Measurements from ENCODE around the gene TMED3.
"Not testable (repeated sequence)": the region's sequence is repeated elsewhere in the genome, so short reads cannot be mapped to it uniquely, and the experiment has no call there.

Gene TMED3

DNA sequence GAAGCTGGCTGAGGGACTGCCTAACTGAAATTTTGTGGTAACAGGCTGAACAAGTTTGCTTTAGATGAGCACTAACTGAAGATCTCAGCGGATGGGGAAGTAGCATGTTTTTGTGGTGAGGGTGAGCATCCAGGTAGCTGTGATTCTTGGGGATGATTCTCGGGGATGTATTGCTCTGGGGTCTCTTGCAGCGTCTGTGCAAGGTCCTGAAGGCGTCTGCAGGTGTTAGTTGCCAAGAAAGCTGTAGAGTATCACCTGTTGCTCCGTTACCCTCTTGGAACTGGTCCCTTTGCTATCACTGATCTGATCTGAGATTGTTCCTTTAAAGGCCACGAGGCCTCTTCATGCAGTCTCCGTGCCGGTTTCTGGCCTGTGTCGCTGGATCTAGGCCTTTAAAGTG lies 6.0 kb downstream of the TMED3 start:
- no peaks in the 10 kb centered on the region for H3K9me3 ChIP-seq (ENCODE audit: low read length)
- no peaks in the 10 kb centered on the region for H3F3A ChIP-seq (ENCODE audit: insufficient read depth, low read length)
- H3K9ac ChIP-seq (ENCODE audit: low read length): no peak overlapping the region
- H3K4me2 ChIP-seq (ENCODE audit: low read length): no peak overlapping the region
- H3K36me3 ChIP-seq (ENCODE audit: insufficient read depth, low read length): peaks cover 89% of the 10 kb centered on the region
- H3K27me3 ChIP-seq (ENCODE audit: insufficient read depth, low read length): no peaks in the 10 kb centered on the region
- H3K4me3 ChIP-seq (ENCODE audit: low read depth, low read length, poor library complexity, severe bottlenecking): no peak overlapping the region
- no peak for TF ChIP-seq EZH2 (IDR thresholded peaks at IDR 0.05; ENCODE audit: borderline replicate concordance, low read length)
- TF ChIP-seq, protein P1, sequence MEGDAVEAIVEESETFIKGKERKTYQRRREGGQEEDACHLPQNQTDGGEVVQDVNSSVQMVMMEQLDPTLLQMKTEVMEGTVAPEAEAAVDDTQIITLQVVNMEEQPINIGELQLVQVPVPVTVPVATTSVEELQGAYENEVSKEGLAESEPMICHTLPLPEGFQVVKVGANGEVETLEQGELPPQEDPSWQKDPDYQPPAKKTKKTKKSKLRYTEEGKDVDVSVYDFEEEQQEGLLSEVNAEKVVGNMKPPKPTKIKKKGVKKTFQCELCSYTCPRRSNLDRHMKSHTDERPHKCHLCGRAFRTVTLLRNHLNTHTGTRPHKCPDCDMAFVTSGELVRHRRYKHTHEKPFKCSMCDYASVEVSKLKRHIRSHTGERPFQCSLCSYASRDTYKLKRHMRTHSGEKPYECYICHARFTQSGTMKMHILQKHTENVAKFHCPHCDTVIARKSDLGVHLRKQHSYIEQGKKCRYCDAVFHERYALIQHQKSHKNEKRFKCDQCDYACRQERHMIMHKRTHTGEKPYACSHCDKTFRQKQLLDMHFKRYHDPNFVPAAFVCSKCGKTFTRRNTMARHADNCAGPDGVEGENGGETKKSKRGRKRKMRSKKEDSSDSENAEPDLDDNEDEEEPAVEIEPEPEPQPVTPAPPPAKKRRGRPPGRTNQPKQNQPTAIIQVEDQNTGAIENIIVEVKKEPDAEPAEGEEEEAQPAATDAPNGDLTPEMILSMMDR (IDR thresholded peaks at IDR 0.05; ENCODE audit: low read length): no peak
- no peak overlapping the region for H3K27ac ChIP-seq (ENCODE audit: low read depth, low read length, poor library complexity, severe bottlenecking)
- H4K20me1 ChIP-seq (ENCODE audit: insufficient read depth, low read length): no peaks in the 10 kb centered on the region
- peaks cover 10% of the 10 kb centered on the region for H3K4me1 ChIP-seq (ENCODE audit: insufficient read depth, low read length, severe bottlenecking)
- peaks cover 8% of the 10 kb centered on the region; the same call in 1 of the 2 replicates for H3K79me2 ChIP-seq (ENCODE audit: insufficient read depth, low read length)
- H3K9me2 ChIP-seq (ENCODE audit: low read depth, low read length): no peaks in the 10 kb centered on the region
- no peak overlapping the region for H2AFZ ChIP-seq (ENCODE audit: low read length)

DNA sequence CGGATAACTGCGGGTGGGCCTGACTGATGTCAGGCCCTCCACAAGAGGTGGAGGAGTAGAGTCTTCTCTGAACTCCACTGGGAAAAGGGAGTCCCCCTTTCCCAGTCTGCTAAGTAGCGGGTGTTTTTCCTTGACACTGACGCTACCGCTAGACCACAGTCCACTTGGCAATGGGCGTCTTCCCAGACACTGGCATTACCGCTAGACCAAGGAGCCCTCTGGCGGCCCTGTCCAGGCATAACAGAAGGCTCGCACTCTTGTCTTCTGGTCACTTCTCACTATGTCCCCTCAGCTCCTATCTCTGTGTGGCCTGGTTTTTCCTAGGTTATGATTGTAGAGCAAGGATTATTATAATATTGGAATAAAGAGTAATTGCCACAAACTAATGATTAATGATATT lies 9.1 kb downstream of the TMED3 start:
- H3K27ac ChIP-seq (ENCODE audit: low read depth, low read length, poor library complexity, severe bottlenecking): not testable (repeated sequence)

DNA sequence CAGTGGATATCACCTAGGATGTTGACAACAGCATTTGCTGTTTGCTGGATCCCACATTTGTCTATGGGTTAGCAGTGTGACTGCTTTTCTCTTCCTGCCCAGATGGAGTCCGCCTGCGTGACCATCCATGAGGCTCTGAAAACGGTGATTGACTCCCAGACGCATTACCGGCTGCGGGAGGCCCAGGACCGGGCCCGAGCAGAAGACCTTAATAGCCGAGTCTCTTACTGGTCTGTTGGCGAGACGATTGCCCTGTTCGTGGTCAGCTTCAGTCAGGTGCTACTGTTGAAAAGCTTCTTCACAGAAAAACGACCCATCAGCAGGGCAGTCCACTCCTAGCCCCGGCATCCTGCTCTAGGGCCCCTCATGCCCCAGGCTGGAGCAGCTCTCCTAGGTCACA lies 11.0 kb downstream of the TMED3 start:
- no peaks in the 10 kb centered on the region for H3K79me2 ChIP-seq (ENCODE audit: insufficient read depth, low read length)

More for the DNA sequence above, 9.1 kb downstream of the TMED3 start:
- H4K20me1 ChIP-seq (ENCODE audit: insufficient read depth, low read length); H3K9ac ChIP-seq (ENCODE audit: low read length); H2AFZ ChIP-seq (ENCODE audit: low read length); H3K4me2 ChIP-seq (ENCODE audit: low read length); H3K9me3 ChIP-seq (ENCODE audit: low read length); H3K27me3 ChIP-seq (ENCODE audit: insufficient read depth, low read length); H3K4me3 ChIP-seq (ENCODE audit: low read depth, low read length, poor library complexity, severe bottlenecking); H3K79me2 ChIP-seq (ENCODE audit: insufficient read depth, low read length); H3K9me2 ChIP-seq (ENCODE audit: low read depth, low read length); H3K4me1 ChIP-seq (ENCODE audit: insufficient read depth, low read length, severe bottlenecking); H3F3A ChIP-seq (ENCODE audit: insufficient read depth, low read length): not testable (repeated sequence)
- peaks cover 88% of the 10 kb centered on the region for H3K36me3 ChIP-seq (ENCODE audit: insufficient read depth, low read length)

DNA sequence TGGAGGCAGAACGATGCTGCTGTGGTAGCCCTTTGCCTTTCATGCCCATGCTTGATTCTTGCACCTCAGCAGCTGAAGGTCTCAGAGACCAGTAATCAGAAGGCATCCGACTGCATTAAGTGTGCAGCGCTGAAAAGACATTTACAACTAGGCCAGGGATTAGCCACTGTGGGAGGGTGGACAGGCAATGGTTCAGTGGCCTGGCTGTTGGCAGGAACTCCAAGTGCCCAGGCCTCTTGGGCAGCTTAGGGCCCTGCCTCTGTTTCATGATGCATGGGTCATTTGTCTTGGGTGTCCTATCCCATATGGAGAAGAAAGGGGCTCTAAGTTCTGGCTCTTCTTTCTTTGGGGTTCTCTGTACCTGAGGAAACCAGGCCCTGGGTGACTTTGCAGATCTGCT lies 11.4 kb downstream of the TMED3 start:
- Histone ChIP-seq H4K20me1 (ENCODE audit: insufficient read depth, low read length) (no peaks in the 10 kb centered on the region), H3K4me2 (ENCODE audit: low read length) (no peak overlapping the region), H3K9me2 (ENCODE audit: low read depth, low read length) (no peaks in the 10 kb centered on the region), H3F3A (ENCODE audit: insufficient read depth, low read length) (no peaks in the 10 kb centered on the region), H3K9me3 (ENCODE audit: low read length) (no peaks in the 10 kb centered on the region), H3K36me3 (ENCODE audit: insufficient read depth, low read length) (peaks cover 79% of the 10 kb centered on the region), H3K4me1 (ENCODE audit: insufficient read depth, low read length, severe bottlenecking) (no peaks in the 10 kb centered on the region), H2AFZ (ENCODE audit: low read length) (no peak overlapping the region), H3K27ac (ENCODE audit: low read depth, low read length, poor library complexity, severe bottlenecking) (no peak overlapping the region), H3K79me2 (ENCODE audit: insufficient read depth, low read length) (no peaks in the 10 kb centered on the region), H3K4me3 (ENCODE audit: low read depth, low read length, poor library complexity, severe bottlenecking) (no peak overlapping the region), H3K27me3 (ENCODE audit: insufficient read depth, low read length) (no peaks in the 10 kb centered on the region), H3K9ac (ENCODE audit: low read length) (no peak overlapping the region)
- TF ChIP-seq EZH2 (IDR thresholded peaks at IDR 0.05; ENCODE audit: borderline replicate concordance, low read length): no peak
- TF ChIP-seq, protein P1 (IDR thresholded peaks at IDR 0.05; ENCODE audit: low read length): no peak

More for the DNA sequence above, 11.0 kb downstream of the TMED3 start:
- H3K27me3 ChIP-seq (ENCODE audit: insufficient read depth, low read length): no peaks in the 10 kb centered on the region
- H3K9me2 ChIP-seq (ENCODE audit: low read depth, low read length): no peaks in the 10 kb centered on the region
- H3K36me3 ChIP-seq (ENCODE audit: insufficient read depth, low read length): peaks cover 80% of the 10 kb centered on the region
- H3K4me2 ChIP-seq (ENCODE audit: low read length): no peak overlapping the region
- H3K4me1 ChIP-seq (ENCODE audit: insufficient read depth, low read length, severe bottlenecking): no peaks in the 10 kb centered on the region
- no peak overlapping the region for H3K27ac ChIP-seq (ENCODE audit: low read depth, low read length, poor library complexity, severe bottlenecking)
- no peak overlapping the region for H2AFZ ChIP-seq (ENCODE audit: low read length)
- H3K9ac ChIP-seq (ENCODE audit: low read length): no peak overlapping the region
- no peak for TF ChIP-seq EZH2 (IDR thresholded peaks at IDR 0.05; ENCODE audit: borderline replicate concordance, low read length)
- TF ChIP-seq, protein P1 (IDR thresholded peaks at IDR 0.05; ENCODE audit: low read length): no peak
- H3F3A ChIP-seq (ENCODE audit: insufficient read depth, low read length): no peaks in the 10 kb centered on the region
- no peaks in the 10 kb centered on the region for H3K9me3 ChIP-seq (ENCODE audit: low read length)
- no peak overlapping the region for H3K4me3 ChIP-seq (ENCODE audit: low read depth, low read length, poor library complexity, severe bottlenecking)
- no peaks in the 10 kb centered on the region for H4K20me1 ChIP-seq (ENCODE audit: insufficient read depth, low read length)
